Measurements from ENCODE around the gene NRIP2. TPM values are rescaled to one million over a fixed set of nuclear protein-coding genes. Genes with fewer than 3 reads are reported as not detected.

NRIP2 gene
- total and polyA plus RNA-seq, 7 donors = 0.33 to 10.0 (median 1.3) TPM; not detected in 1

DNA sequence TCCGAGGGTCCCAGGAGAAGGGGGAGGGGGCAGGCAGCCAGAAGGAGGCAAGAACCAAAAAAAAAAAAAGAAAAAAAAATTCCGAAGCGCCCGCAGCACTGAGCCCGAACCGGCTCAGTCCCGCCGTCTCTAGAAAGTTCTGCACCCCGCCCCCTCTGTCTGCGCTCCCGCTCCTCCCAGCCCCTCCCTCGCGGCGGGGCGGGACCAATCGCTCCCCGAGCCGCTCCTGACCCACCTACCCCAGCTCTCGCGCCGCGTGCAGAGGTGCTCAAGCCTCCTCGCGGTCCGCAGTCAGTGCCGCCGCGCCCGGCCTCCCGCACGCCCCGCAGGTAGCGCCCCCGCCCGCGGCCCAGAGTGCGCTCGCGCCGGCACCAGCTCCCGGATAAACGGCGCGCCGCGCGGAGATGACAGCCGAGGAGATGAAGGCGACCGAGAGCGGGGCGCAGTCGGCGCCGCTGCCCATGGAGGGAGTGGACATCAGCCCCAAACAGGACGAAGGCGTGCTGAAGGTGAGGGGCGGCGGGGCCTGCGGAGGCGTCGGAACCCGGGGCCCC, 40.0 kb downstream of the NRIP2 start, which contains the start of gene FKBP4:
Gene FKBP4 (plus strand): TSS at position 235 of the 554 bp plus-strand sequence. CDS start 170 bp downstream, at position 405.
- Histone ChIP-seq H3K27me3 (no peaks in the 10 kb centered on the region), H3K27ac (peak within 1 kb of the TSS; percentile 85 to 88 (median 88)), H3K9me3 (no peaks in the 10 kb centered on the region), H3K36me3 (peaks cover 12 to 27% (median 15%) of the 10 kb centered on the region in 4 donors), H3K4me1 (peaks cover 0 to 29% (median 20%) of the 10 kb centered on the region in 4 donors), H3K4me3 (peak within 1 kb of the TSS; percentile 62 to 91 (median 84))
- intact Hi-C loops (cut with DNase I) = no loop called here
- TF ChIP-seq, protein P1, sequence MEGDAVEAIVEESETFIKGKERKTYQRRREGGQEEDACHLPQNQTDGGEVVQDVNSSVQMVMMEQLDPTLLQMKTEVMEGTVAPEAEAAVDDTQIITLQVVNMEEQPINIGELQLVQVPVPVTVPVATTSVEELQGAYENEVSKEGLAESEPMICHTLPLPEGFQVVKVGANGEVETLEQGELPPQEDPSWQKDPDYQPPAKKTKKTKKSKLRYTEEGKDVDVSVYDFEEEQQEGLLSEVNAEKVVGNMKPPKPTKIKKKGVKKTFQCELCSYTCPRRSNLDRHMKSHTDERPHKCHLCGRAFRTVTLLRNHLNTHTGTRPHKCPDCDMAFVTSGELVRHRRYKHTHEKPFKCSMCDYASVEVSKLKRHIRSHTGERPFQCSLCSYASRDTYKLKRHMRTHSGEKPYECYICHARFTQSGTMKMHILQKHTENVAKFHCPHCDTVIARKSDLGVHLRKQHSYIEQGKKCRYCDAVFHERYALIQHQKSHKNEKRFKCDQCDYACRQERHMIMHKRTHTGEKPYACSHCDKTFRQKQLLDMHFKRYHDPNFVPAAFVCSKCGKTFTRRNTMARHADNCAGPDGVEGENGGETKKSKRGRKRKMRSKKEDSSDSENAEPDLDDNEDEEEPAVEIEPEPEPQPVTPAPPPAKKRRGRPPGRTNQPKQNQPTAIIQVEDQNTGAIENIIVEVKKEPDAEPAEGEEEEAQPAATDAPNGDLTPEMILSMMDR (IDR thresholded peaks at IDR 0.05) = no peak
- TF ChIP-seq POLR2AphosphoS5 (IDR thresholded peaks at IDR 0.05) (peak; percentile 78 to 93 (median 81)), POLR2A (IDR thresholded peaks at IDR 0.05) (peak in 1 of 2 donors; percentile 16), EP300 (IDR thresholded peaks at IDR 0.05) (peak in 1 of 4 donors; percentile 54)
- DNase-seq = peak; percentile 96
- 0 to 1% methylated on average over 63 of the region's 63 CpGs for WGBS, 2 donors

GRCh38 chr12:2794191-2794735, 40.6 kb downstream of the NRIP2 start:
- H3K9me3 ChIP-seq = no peaks in the 10 kb centered on the region
- TF ChIP-seq, protein P1 (IDR thresholded peaks at IDR 0.05) = no peak
- no peak for TF ChIP-seq POLR2A (IDR thresholded peaks at IDR 0.05)
- no peak for TF ChIP-seq EP300 (IDR thresholded peaks at IDR 0.05)
- no peak for TF ChIP-seq POLR2AphosphoS5 (IDR thresholded peaks at IDR 0.05)
- intact Hi-C loops (cut with DNase I) = no loop called here
- DNase-seq = no peak
- peaks cover 0 to 29% (median 20%) of the 10 kb centered on the region in 4 donors for H3K4me1 ChIP-seq
- H3K36me3 ChIP-seq = peaks cover 6 to 21% (median 11%) of the 10 kb centered on the region in 4 donors
- H3K27me3 ChIP-seq = no peaks in the 10 kb centered on the region
- H3K4me3 ChIP-seq = peak overlapping the region; percentile 62 to 91 (median 84)
- 3% methylated on average over 49 of the region's 49 CpGs for WGBS, 2 donors
- H3K27ac ChIP-seq = peak overlapping the region; percentile 85 to 88 (median 88)

- no peak for DNase-seq
- Histone ChIP-seq H3K27ac (peak overlapping the region in 2 of 4 donors; percentile 88), H3K36me3 (peaks cover 0 to 14% (median 5%) of the 10 kb centered on the region in 4 donors), H3K4me3 (no peak overlapping the region), H3K4me1 (peaks cover 0 to 29% (median 20%) of the 10 kb centered on the region in 4 donors), H3K9me3 (no peaks in the 10 kb centered on the region), H3K27me3 (no peaks in the 10 kb centered on the region)
- intact Hi-C loops (cut with DNase I) = no loop called here
- TF ChIP-seq, protein P1 (IDR thresholded peaks at IDR 0.05) = no peak
- TF ChIP-seq EP300 (IDR thresholded peaks at IDR 0.05) (no peak), POLR2AphosphoS5 (IDR thresholded peaks at IDR 0.05) (no peak), POLR2A (IDR thresholded peaks at IDR 0.05) (no peak)
- 90 to 93% methylated on average over 21 of the region's 21 CpGs for WGBS, 2 donors
Observed at GRCh38 chr12:2793561-2793960, 41.3 kb downstream of the NRIP2 start.

DNA sequence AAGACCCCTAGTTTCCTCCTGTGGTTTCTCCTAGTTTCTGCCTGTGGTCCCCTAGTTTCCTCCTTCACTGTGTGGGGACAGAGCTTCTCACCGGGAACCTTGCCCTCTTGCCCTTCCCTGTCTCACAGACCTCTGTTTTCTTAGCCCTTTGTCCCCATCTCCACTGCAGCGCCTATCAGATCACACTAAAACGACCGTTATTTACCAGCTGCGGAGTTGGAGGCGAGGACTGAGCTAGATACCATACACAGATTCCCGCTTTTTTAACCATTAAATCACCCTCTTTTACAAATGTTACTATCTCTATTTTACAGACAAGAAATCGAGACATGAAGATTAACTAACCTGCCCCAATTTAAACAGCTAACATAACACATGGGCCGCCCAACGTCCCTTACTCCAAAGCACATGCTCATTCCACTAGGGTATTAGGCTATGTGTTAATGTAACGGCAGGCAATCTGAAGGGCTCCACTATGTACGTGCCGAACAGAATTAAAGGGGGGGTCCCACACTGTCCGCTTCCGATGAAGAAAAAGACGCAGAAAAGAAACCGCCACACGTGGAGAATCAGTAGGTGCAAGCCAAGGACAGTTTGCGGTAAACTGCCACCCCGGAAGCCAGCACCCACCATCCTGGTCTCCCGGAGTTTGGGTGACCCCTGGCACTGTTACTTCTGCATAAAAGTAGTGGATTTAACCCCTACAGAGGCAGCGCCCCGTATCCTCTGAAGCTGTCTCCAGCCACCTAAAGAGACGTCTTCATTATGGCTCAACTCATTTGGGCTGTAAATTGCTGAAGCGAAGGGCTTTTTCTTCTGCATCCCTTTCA, 41.9 kb downstream of the NRIP2 start:
- TF ChIP-seq POLR2A (IDR thresholded peaks at IDR 0.05) (no peak), POLR2AphosphoS5 (IDR thresholded peaks at IDR 0.05) (no peak), EP300 (IDR thresholded peaks at IDR 0.05) (no peak)
- TF ChIP-seq, protein P1 (IDR thresholded peaks at IDR 0.05) = no peak
- Histone ChIP-seq H3K4me1 (peaks cover 0 to 28% (median 19%) of the 10 kb centered on the region in 4 donors), H3K27me3 (no peaks in the 10 kb centered on the region), H3K9me3 (no peaks in the 10 kb centered on the region), H3K27ac (no peak overlapping the region), H3K36me3 (peaks cover 0 to 7% (median 1%) of the 10 kb centered on the region in 4 donors), H3K4me3 (no peak overlapping the region)
- 58 to 71% methylated on average over 25 of the region's 25 CpGs for WGBS, 2 donors
- intact Hi-C loops (cut with DNase I) = no loop called here
- DNase-seq = no peak
